IMR-90 (cell line): Measurements from ENCODE around the gene CBX6. TPM values are rescaled to one million over a fixed set of nuclear protein-coding genes. Genes with fewer than 3 reads are reported as not detected.

Experiments
- ATAC-seq: fragments of 200-7000 bp; cut with Tn5 transposase; 2 replicates; pipeline ENCODE4 v1.9.1; 2020; ENCODE audit warnings: low read depth, mild to moderate bottlenecking, moderate library complexity
- BruUV-seq: library from RNA; stranded (reverse); fragments of 400-500 nt; replicated peaks from 2 replicates; lab custom pipeline; 2021; lab: Mats Ljungman, UMichigan
- CTCF ChIA-PET: fragments of 300-600 bp; formaldehyde crosslinking; extraction: SDS; loops from one replicate; lab custom pipeline; 2021; ENCODE audit warnings: antibody characterized with exemption; lab: Yijun Ruan, JAX
- POLR2A ChIA-PET: fragments of 300-600 bp; sonication (Branson Sonifier 250); formaldehyde crosslinking; loops from one replicate; lab custom pipeline; 2022; ENCODE audit warnings: antibody characterized with exemption; ENCODE audit not compliant: unreplicated experiment; lab: Charles Lee
- DNase-seq: peaks from one replicate; pipeline ENCODE4 v3.0.0; 2013
- H2AFZ ChIP-seq: replicated peaks from 2 replicates; pipeline ENCODE3; 2013; ENCODE audit warnings: low read length, mild to moderate bottlenecking; ENCODE audit not compliant: poor library complexity
- H2AK5ac ChIP-seq: 2 replicates; pipeline ENCODE4 v1.6.1; 2013; ENCODE audit warnings: low read depth, low read length, inconsistent platforms
- H2AK9ac ChIP-seq: replicated peaks from 2 replicates; pipeline ENCODE3; 2013; ENCODE audit warnings: mild to moderate bottlenecking, low read depth, low read length, moderate library complexity; ENCODE audit not compliant: poor library complexity
- H2BK120ac ChIP-seq: 2 replicates; pipeline ENCODE4 v1.6.1; 2013; ENCODE audit warnings: low read depth, low read length, inconsistent platforms
- H2BK15ac ChIP-seq: 3 replicates; pipeline ENCODE4 v1.6.1; 2013; ENCODE audit warnings: low read depth, low read length, inconsistent platforms
- H2BK20ac ChIP-seq: 2 replicates; pipeline ENCODE4 v1.6.1; 2013; ENCODE audit warnings: low read depth, mild to moderate bottlenecking, inconsistent platforms, low read length, moderate library complexity
- H2BK5ac ChIP-seq: 2 replicates; pipeline ENCODE4 v1.6.1; 2013; ENCODE audit warnings: mild to moderate bottlenecking, low read depth, low read length, inconsistent platforms; ENCODE audit not compliant: poor library complexity, severe bottlenecking
- H3K14ac ChIP-seq: replicated peaks from 2 replicates; pipeline ENCODE4 v1.6.1; 2013; ENCODE audit warnings: low read depth, low read length, inconsistent platforms
- H3K18ac ChIP-seq: 2 replicates; pipeline ENCODE4 v1.6.1; 2013; ENCODE audit warnings: low read depth, low read length, control low read depth
- H3K23ac ChIP-seq: 2 replicates; pipeline ENCODE4 v1.6.1; 2013; ENCODE audit warnings: low read depth, low read length, inconsistent platforms
- H3K27ac ChIP-seq: 2 replicates; pipeline ENCODE4 v1.5.1; 2013; ENCODE audit warnings: mild to moderate bottlenecking, control low read depth, low read length; ENCODE audit not compliant: insufficient read depth
- H3K27me3 ChIP-seq: 2 replicates; pipeline ENCODE4 v1.6.1; 2013; ENCODE audit warnings: low read length; ENCODE audit not compliant: control insufficient read depth, insufficient read depth
- H3K36me3 ChIP-seq: 2 replicates; pipeline ENCODE4 v1.6.1; 2013; ENCODE audit warnings: low read length, mixed read lengths; ENCODE audit not compliant: control insufficient read depth, insufficient read depth
- H3K4ac ChIP-seq: 2 replicates; pipeline ENCODE4 v1.6.1; 2013; ENCODE audit warnings: low read depth, low read length, inconsistent platforms
- H3K4me1 ChIP-seq: 2 replicates; pipeline ENCODE4 v1.6.1; 2013; ENCODE audit warnings: low read length, mixed read lengths; ENCODE audit not compliant: control insufficient read depth, insufficient read depth
- H3K4me2 ChIP-seq: 2 replicates; pipeline ENCODE4 v1.6.1; 2013; ENCODE audit warnings: low read depth, mild to moderate bottlenecking, control low read depth, low read length, moderate library complexity
- H3K4me3 ChIP-seq: 2 replicates; pipeline ENCODE4 v1.5.1; 2013; ENCODE audit warnings: low read depth, mild to moderate bottlenecking, control low read depth, low read length, moderate library complexity; ENCODE audit not compliant: insufficient read depth
- H3K56ac ChIP-seq: 2 replicates; pipeline ENCODE4 v1.6.1; 2013; ENCODE audit warnings: low read length, inconsistent platforms; ENCODE audit not compliant: insufficient read depth; ENCODE audit errors: extremely low read depth
- H3K79me1 ChIP-seq, 2 experiments: 2 replicates each; pipeline ENCODE4 v1.6.1; 2013; ENCODE audit warnings: low read length in 2 of 2, inconsistent platforms in 1 of 2, low read depth in 1 of 2
- H3K9ac ChIP-seq: 2 replicates; pipeline ENCODE4 v1.6.1; 2013; ENCODE audit warnings: low read depth, low read length, control low read depth
- H3K9me1 ChIP-seq: 2 replicates; pipeline ENCODE4 v1.6.1; 2013; ENCODE audit warnings: low read length, inconsistent platforms; ENCODE audit not compliant: insufficient read depth
- H3K9me3 ChIP-seq: 2 replicates; pipeline ENCODE4 v1.6.1; 2013; ENCODE audit warnings: low read length; ENCODE audit not compliant: control insufficient read depth, insufficient read depth
- H4K20me1 ChIP-seq: 2 replicates; pipeline ENCODE4 v1.6.1; 2013; ENCODE audit warnings: low read length, inconsistent platforms; ENCODE audit not compliant: insufficient read depth
- H4K5ac ChIP-seq: 2 replicates; pipeline ENCODE4 v1.6.1; 2013; ENCODE audit warnings: mild to moderate bottlenecking, low read depth, low read length, control low read depth
- H4K8ac ChIP-seq, 2 experiments: 2 replicates each; pipeline ENCODE4 v1.6.1; 2013; ENCODE audit warnings: low read depth in 2 of 2, low read length in 2 of 2, control low read depth in 1 of 2, inconsistent platforms in 1 of 2
- H4K91ac ChIP-seq: 2 replicates; pipeline ENCODE4 v1.6.1; 2013; ENCODE audit warnings: low read depth, low read length, inconsistent platforms; ENCODE audit not compliant: insufficient read depth
- BHLHE40 ChIP-seq: fragments of 150-350 bp; IDR thresholded peaks from 2 replicates; pipeline ENCODE4 v1.6.1; 2016; ENCODE audit warnings: mild to moderate bottlenecking, low read depth, low read length
- CEBPB ChIP-seq: IDR thresholded peaks from 2 replicates; pipeline ENCODE4 v1.6.1; 2012; ENCODE audit warnings: low read depth, low read length, improper control_type of control experiment
- CHD1 ChIP-seq: IDR thresholded peaks from 2 replicates; pipeline ENCODE4 v1.6.1; 2012; ENCODE audit warnings: low read depth, low read length, improper control_type of control experiment
- FOS ChIP-seq: fragments of 150-350 bp; IDR thresholded peaks from 2 replicates; pipeline ENCODE4 v1.6.1; 2016; ENCODE audit warnings: low read depth, low read length
- MAZ ChIP-seq: IDR thresholded peaks from 2 replicates; pipeline ENCODE4 v1.6.1; 2012; ENCODE audit warnings: low read depth, mild to moderate bottlenecking, low read length, improper control_type of control experiment, moderate library complexity, borderline replicate concordance
- RAD21 ChIP-seq: IDR thresholded peaks from 2 replicates; pipeline ENCODE4 v1.6.1; 2012; ENCODE audit warnings: low read length, improper control_type of control experiment
- WGBS, 2 experiments: methylation state at CpG; one replicate each; pipeline versions ENCODE4 v1.1.5 to v1.1.7; 2013; ENCODE audit warnings: missing lambda C conversion rate in 2 of 2; ENCODE audit not compliant: insufficient read length in 1 of 2; ENCODE audit errors: extremely low coverage in 2 of 2; 5-methylcytosine and 5-hydroxymethylcytosine counted together
- dilution Hi-C: fragments of 300-500 bp; cut with HindIII; formaldehyde crosslinking; loops from one replicate; pipeline ENCODE4 v1.14.3; 2018; ENCODE audit warnings: low sequenced_read_pairs; ENCODE audit not compliant: unreplicated experiment
- in situ Hi-C: fragments of 300-500 bp; cut with MboI; formaldehyde crosslinking; loops from 3 replicates; pipeline ENCODE4 v1.14.3; 2019; ENCODE audit warnings: low sequenced_read_pairs, inconsistent platforms, mixed read lengths
- intact Hi-C: fragments of 100-400 bp; cut with micrococcal nuclease; formaldehyde crosslinking; loops from 2 replicates; pipeline ENCODE4 v1.10.0; 2022
- polyA plus RNA-seq, 3 experiments: library from polyadenylated mRNA; depleted of rRNA; stranded (reverse); fragments of >200 nt; gene quantifications; 2 replicates each; pipeline ENCODE4 v1.2.3, GENCODE V29; 2012; ENCODE audit warnings: low replicate concordance in 1 of 3
- total RNA-seq: library from RNA; depleted of rRNA; stranded (reverse); fragments of >200 nt; gene quantifications from 2 replicates; pipeline ENCODE4 v1.2.3, GENCODE V29; 2012

The CBX6 gene
- total and polyA plus RNA-seq, 2 of the 4 experiments (the other 2 are of a cell fraction): 15.2 to 19.0 TPM

- no peak overlapping the region for H3K4me3 ChIP-seq
- no peak overlapping the region for H3K18ac ChIP-seq
- no peak overlapping the region for H4K91ac ChIP-seq
- no peak overlapping the region for H3K23ac ChIP-seq
- no peaks in the 10 kb centered on the region for H3K9me3 ChIP-seq
- no peaks in the 10 kb centered on the region for H3K36me3 ChIP-seq
- H3K4ac ChIP-seq: no peak overlapping the region
- H4K8ac ChIP-seq: no peak overlapping the region
- H3K9me1 ChIP-seq: no peaks in the 10 kb centered on the region
- H2BK5ac ChIP-seq: no peak overlapping the region
- H3K27ac ChIP-seq: no peak overlapping the region
- TF ChIP-seq BHLHE40 (no peak), MAZ (no peak), FOS (no peak), CHD1 (no peak), RAD21 (no peak), CEBPB (no peak)
- no peak overlapping the region for H4K5ac ChIP-seq
- POLR2A ChIA-PET: no interaction called here
- no peak overlapping the region for H3K4me2 ChIP-seq
- CTCF ChIA-PET: interaction anchor here (0.6 kb wide), 1 partner anchor 1733 kb away, joined by 4 read pairs; no protein-coding TSS in a partner anchor
- DNase-seq (no peak), ATAC-seq (no peak)
- no peak overlapping the region for H2AFZ ChIP-seq
- no peaks in the 10 kb centered on the region for H4K20me1 ChIP-seq
- dilution Hi-C loops: no loop called here
- WGBS, 2 experiments: 76% methylated on average over 3 of the region's 11 CpGs; no CpG with 5 or more reads in 1 of the 2 experiments
- no peak overlapping the region for H3K9ac ChIP-seq
- H3K56ac ChIP-seq: no peak overlapping the region
- no peak overlapping the region for H2BK120ac ChIP-seq
- H2AK5ac ChIP-seq: no peak overlapping the region
- BruUV-seq: no TSS peak
- no peak overlapping the region for H2BK20ac ChIP-seq
- H2AK9ac ChIP-seq: no peak overlapping the region
- no peak overlapping the region for H2BK15ac ChIP-seq
- intact Hi-C loops: no loop called here
- in situ Hi-C loops: no loop called here
- no peaks in the 10 kb centered on the region for H3K4me1 ChIP-seq
- no peak overlapping the region for H3K14ac ChIP-seq
- no peaks in the 10 kb centered on the region for H3K27me3 ChIP-seq
- no peaks in the 10 kb centered on the region for H3K79me1 ChIP-seq
Observed at GRCh38 chr22:38828191-38828590, 43.8 kb downstream of the CBX6 start.
